B cell (primary cell): ENCODE results near the gene PPP1R3E. TPM values are rescaled to one million over a fixed set of nuclear protein-coding genes. Genes with fewer than 3 reads are reported as not detected.

Experiments used
- ATAC-seq: fragments of 200-7000 bp; cut with Tn5 transposase; one replicate; pipeline ENCODE4 v1.10.0; 2021; ENCODE audit warnings: low read depth, mild to moderate bottlenecking, moderate number of reproducible peaks, moderate library complexity
- CTCF ChIA-PET: fragments of 350-600 bp; sonication (Branson Sonifier 250); formaldehyde crosslinking; loops from one replicate; lab custom pipeline; 2021; ENCODE audit warnings: antibody characterized with exemption, inconsistent platforms; lab: Charles Lee
- POLR2A ChIA-PET: fragments of 350-600 bp; sonication (Branson Sonifier 250); formaldehyde crosslinking; loops from one replicate; lab custom pipeline; 2021; ENCODE audit warnings: antibody characterized with exemption; lab: Charles Lee
- DNase-seq: peaks from one replicate; pipeline ENCODE4 v3.0.0; 2013
- H2AFZ ChIP-seq: 2 replicates; pipeline ENCODE4 v1.6.1; 2012; ENCODE audit warnings: mild to moderate bottlenecking, low read depth, low read length; ENCODE audit not compliant: insufficient read depth, poor library complexity, severe bottlenecking
- H3K27ac ChIP-seq, 2 donors: 1 replicate in 1 of 2; 2 replicates in 1 of 2; pipeline ENCODE4 v1.5.1; 2012 to 2013; ENCODE audit warnings: low read length in 2 of 2, mild to moderate bottlenecking in 2 of 2, moderate library complexity in 1 of 2
- H3K27me3 ChIP-seq, 4 experiments: fragments of 200-600 bp in 1 of 4; sonication (generic) in 1 of 4; replicated peaks in 1 of 4; 1 replicate in 2 of 4; 2 replicates in 2 of 4; pipeline versions ENCODE4 v1.6.1 to v1.7.0; 2013 to 2016; ENCODE audit warnings: low read length in 3 of 4, mild to moderate bottlenecking in 2 of 4, mixed read lengths in 1 of 4, moderate library complexity in 1 of 4; ENCODE audit not compliant: insufficient read depth in 4 of 4, control insufficient read depth in 3 of 4; ENCODE audit errors: control extremely low read depth in 1 of 4
- H3K36me3 ChIP-seq, 2 experiments: replicated peaks in 1 of 2; 1 replicate in 1 of 2; 2 replicates in 1 of 2; pipeline versions ENCODE4 v1.6.1 to v1.7.1; 2013; ENCODE audit warnings: low read length in 1 of 2; ENCODE audit not compliant: insufficient read depth in 2 of 2, control insufficient read depth in 1 of 2; ENCODE audit errors: control extremely low read depth in 1 of 2, extremely low read depth in 1 of 2
- H3K4me1 ChIP-seq, 2 donors: fragments of 200-600 bp in 1 of 2; sonication (generic) in 1 of 2; 1 replicate in 1 of 2; 2 replicates in 1 of 2; pipeline versions ENCODE4 v1.5.1 to v1.6.1; 2013 to 2017; ENCODE audit warnings: low read length in 2 of 2; ENCODE audit not compliant: control insufficient read depth in 2 of 2, insufficient read depth in 2 of 2
- H3K4me2 ChIP-seq: replicated peaks from 2 replicates; pipeline ENCODE3; 2012; ENCODE audit warnings: mild to moderate bottlenecking, low read depth, low read length; ENCODE audit not compliant: poor library complexity, severe bottlenecking
- H3K4me3 ChIP-seq, 5 experiments: fragments of 200-600 bp in 1 of 5; sonication (generic) in 1 of 5; 1 replicate in 3 of 5; 2 replicates in 2 of 5; pipeline versions ENCODE4 v1.5.1 to v1.7.0; 2011 to 2016; ENCODE audit warnings: low read length in 4 of 5, mild to moderate bottlenecking in 4 of 5, low read depth in 2 of 5, control low read depth in 1 of 5, moderate library complexity in 1 of 5; ENCODE audit not compliant: insufficient read depth in 1 of 5; ENCODE audit errors: control extremely low read depth in 1 of 5, extremely low read depth in 1 of 5
- H3K79me2 ChIP-seq: fragments of 200-600 bp; sonication (generic); one replicate; pipeline ENCODE4 v1.6.0; 2016; ENCODE audit warnings: low read length; ENCODE audit not compliant: control insufficient read depth, insufficient read depth
- H3K9ac ChIP-seq: fragments of 200-600 bp; sonication (generic); 2 replicates; pipeline ENCODE4 v1.6.1; 2017; ENCODE audit warnings: mild to moderate bottlenecking, low read length, moderate library complexity
- H3K9me3 ChIP-seq, 3 donors: one replicate each; pipeline versions ENCODE4 v1.6.1 to v1.7.1; 2013; ENCODE audit warnings: low read length in 2 of 3; ENCODE audit not compliant: control insufficient read depth in 2 of 3, insufficient read depth in 1 of 3; ENCODE audit errors: control extremely low read depth in 1 of 3
- H4K20me1 ChIP-seq: 2 replicates; pipeline ENCODE4 v1.6.0; 2012; ENCODE audit warnings: mild to moderate bottlenecking, low read length; ENCODE audit not compliant: insufficient read depth, control insufficient read depth, poor library complexity, severe bottlenecking
- H3K27ac Mint-ChIP-seq: one replicate; pipeline ENCODE4 v1.8.0; 2021; ENCODE audit warnings: mixed read lengths
- H3K27me3 Mint-ChIP-seq: one replicate; pipeline ENCODE4 v1.8.0; 2021; ENCODE audit warnings: mixed read lengths
- H3K4me1 Mint-ChIP-seq: one replicate; pipeline ENCODE4 v1.8.0; 2021; ENCODE audit warnings: mixed read lengths
- H3K4me3 Mint-ChIP-seq: one replicate; pipeline ENCODE4 v1.8.0; 2021; ENCODE audit warnings: mixed read lengths
- H3K9me3 Mint-ChIP-seq: one replicate; pipeline ENCODE4 v1.8.0; 2022; ENCODE audit warnings: mixed read lengths; ENCODE audit not compliant: insufficient read depth
- CTCF ChIP-seq: fragments of 200-600 bp; IDR thresholded peaks from one replicate; pipeline ENCODE4 v1.8.0; 2022; ENCODE audit warnings: antibody characterized with exemption, mild to moderate bottlenecking
- EZH2 ChIP-seq: IDR thresholded peaks from 2 replicates; pipeline ENCODE4 v1.6.1; 2012; ENCODE audit warnings: borderline replicate concordance, low read depth, mild to moderate bottlenecking, moderate library complexity, low read length; ENCODE audit not compliant: insufficient read depth, poor library complexity, severe bottlenecking
- WGBS: methylation state at CpG from one replicate; pipeline ENCODE4 v1.1.5; 2013; ENCODE audit warnings: missing lambda C conversion rate; ENCODE audit not compliant: insufficient coverage; 5-methylcytosine and 5-hydroxymethylcytosine counted together
- intact Hi-C: fragments of 100-400 bp; cut with micrococcal nuclease; formaldehyde crosslinking; loops from one replicate; pipeline ENCODE4 v1.10.0; 2022
- polyA plus RNA-seq: library from polyadenylated mRNA; depleted of rRNA; stranded (reverse); fragments of >200 nt; gene quantifications from 2 replicates; pipeline ENCODE4 v1.2.3, GENCODE V29; 2012
- total RNA-seq, 2 donors: library from RNA; stranded (reverse); fragments of 120-200 nt in 1 of 2; gene quantifications; 1 replicate in 1 of 2; 2 replicates in 1 of 2; pipeline versions ENCODE4 v1.2.3 to v1.2.4, GENCODE V29; 2013 to 2022

The PPP1R3E gene
- total and polyA plus RNA-seq, 2 donors (not counting 1 experiment from before 2014, with no cell fraction given) = 56.9 to 76.7 TPM

GRCh38 chr14:23286902-23287479, 15.7 kb downstream of the PPP1R3E start:
- Histone ChIP-seq H3K27ac (peak overlapping the region; percentile 49 to 69), H3K79me2 (peaks cover 8% of the 10 kb centered on the region), H3K4me3 (peak overlapping the region; percentile 34 to 90 (median 83)), H3K9me3 (no peaks in the 10 kb centered on the region), H4K20me1 (no peaks in the 10 kb centered on the region), H3K4me1 (peaks cover 13 to 17% of the 10 kb centered on the region in 2 donors), H3K4me2 (peak overlapping the region; percentile 84), H3K36me3 (no peaks in the 10 kb centered on the region), H3K9ac (peak overlapping the region; percentile 83), H2AFZ (peak overlapping the region; percentile 92), H3K27me3 (no peaks in the 10 kb centered on the region)
- WGBS = 78% methylated on average over 5 of the region's 6 CpGs
- H3K4me1 Mint-ChIP-seq = peaks cover 23% of the 10 kb centered on the region
- H3K27ac Mint-ChIP-seq = peak overlapping the region; percentile 93
- ChIA-PET CTCF (interaction anchor here (0.7 to 4.6 kb wide), 6 partner anchors 12 to 167 kb away, joined by 3 to 56 read pairs (median 4); partner anchors contain the start of genes PABPN1 and PPP1R3E), POLR2A (interaction anchor here (0.9 to 1.7 kb wide), 3 partner anchors 15 to 34 kb away, joined by 3 to 26 read pairs (median 13); partner anchors contain the start of genes PABPN1 and PPP1R3E)
- no peak for ATAC-seq
- TF ChIP-seq CTCF (no peak), EZH2 (no peak)
- H3K9me3 Mint-ChIP-seq = no peaks in the 10 kb centered on the region
- intact Hi-C loops = loop anchor here (1.0 to 10.0 kb wide), 8 partner anchors 8 to 698 kb away; partner anchors contain the start of genes ACIN1, AP1G2, C14orf119 and DAD1
- H3K4me3 Mint-ChIP-seq = peak overlapping the region; percentile 98
- no peak for DNase-seq
- H3K27me3 Mint-ChIP-seq = no peaks in the 10 kb centered on the region
